NCI-H345 (cell line): Measurements from ENCODE around the gene TICAM2.
"Not testable (repeated sequence)": the region's sequence is repeated elsewhere in the genome, so short reads cannot be mapped to it uniquely, and the experiment has no call there.

Experiments used
- DNase-seq: peaks from one replicate; lab custom pipeline; 2025; lab: John Stamatoyannopoulos, UW

TICAM2 gene, protein sequence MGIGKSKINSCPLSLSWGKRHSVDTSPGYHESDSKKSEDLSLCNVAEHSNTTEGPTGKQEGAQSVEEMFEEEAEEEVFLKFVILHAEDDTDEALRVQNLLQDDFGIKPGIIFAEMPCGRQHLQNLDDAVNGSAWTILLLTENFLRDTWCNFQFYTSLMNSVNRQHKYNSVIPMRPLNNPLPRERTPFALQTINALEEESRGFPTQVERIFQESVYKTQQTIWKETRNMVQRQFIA

DNA sequence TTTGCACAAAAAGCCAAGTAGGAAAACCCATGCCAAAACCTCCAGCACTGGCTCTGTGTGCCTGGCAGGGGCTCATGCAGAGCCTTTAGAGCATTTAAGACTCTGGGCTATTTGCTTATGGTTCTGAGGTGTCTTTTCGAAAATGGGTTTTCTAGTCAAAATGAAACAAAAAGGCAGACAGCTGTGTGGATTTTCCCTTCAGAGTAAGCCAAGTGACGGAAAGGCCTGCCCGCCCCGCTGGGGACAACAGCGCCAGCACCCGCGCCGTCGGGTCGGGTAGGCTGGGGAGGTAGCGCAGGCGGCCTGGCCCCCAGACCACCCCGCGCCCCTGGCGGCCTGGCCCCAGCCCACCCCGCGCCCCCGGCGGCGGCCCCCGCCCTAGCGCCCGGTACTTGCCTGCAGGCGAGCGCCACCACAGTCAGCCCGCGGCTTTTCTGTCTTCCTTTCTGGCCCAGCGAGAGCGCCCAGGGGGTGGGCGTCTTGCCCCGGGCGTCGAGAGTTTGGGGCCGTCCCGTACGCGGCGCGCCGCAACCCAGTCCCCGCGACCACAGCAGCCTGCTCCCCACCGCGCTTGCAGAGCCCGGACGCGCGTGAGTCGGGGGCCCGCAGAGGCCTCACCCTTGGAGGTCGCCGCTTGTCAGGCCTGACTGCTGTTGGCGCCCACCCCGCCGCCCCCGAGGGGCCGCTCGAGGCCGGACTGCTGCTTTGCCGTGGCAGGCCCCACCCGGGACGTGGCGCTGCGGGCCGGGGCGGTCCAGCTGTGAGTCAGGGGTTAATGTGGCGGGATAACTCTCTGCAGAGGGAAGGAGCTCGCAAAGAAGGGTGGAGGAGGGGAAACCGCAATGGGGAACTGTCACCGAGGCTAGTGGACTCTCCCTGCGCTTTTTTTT is at the start of gene TICAM2:
Gene TICAM2, minus strand, starts transcription at position 779 of the 890 bp plus-strand sequence. CDS start 21,223 bp downstream, outside the sequence.
- peak; percentile 4 for DNase-seq

DNA sequence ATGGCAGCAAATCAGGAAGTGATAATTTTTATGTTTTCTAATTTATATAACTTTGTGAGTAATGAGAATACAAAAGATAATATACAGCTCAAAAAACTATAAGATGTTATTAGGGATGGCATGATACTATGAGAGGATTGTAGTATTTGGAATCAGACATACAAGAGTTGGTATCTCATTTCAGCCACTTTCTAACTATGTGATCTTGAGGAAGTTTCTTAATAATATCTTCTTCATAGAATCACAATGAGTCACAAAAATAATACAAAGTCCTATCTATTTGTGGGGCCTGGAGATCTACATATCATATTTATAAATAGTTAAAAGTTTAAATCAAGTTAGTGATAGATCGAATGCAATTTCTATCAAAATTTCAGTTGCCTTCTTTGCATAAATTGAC is 47.3 kb upstream of the TICAM2 start:
- no peak for DNase-seq

DNA sequence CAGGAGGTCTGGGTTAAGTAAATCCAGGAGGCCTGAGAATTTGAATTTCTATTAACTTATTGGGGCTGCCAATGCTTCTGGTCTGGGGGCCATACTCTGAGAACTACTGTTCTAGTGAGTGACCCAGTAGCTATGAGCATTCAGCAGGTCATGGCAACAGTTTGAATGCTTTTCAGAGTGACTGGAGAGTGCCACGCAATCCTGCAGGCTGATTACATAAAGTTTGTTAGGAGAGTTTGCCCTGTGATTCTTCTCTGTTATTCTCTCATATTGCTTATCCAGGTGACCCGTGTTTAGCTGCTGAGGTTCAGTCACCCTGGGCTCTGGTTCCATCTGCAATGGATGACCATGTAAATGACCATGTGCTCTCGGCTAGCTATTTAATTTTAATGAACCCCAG is 45.8 kb upstream of the TICAM2 start:
- no peak for DNase-seq

DNA sequence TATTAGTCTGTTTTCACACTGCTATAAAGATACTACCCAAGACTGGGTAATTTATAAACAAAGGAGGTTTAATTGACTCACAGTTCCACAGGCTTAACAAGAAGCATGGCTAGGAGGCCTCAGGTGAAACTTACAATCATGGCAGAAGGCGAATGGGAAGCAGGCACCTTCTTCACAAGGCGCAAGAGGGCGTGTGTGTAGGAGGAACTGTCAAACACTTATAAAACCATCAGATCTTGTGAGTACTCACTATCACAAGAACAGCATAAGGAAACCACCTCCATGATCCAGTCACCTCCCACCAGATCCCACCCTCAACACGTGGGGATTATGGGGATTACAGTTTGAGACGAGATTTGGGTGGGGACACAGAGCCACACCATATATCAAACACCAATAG is 43.1 kb upstream of the TICAM2 start:
- DNase-seq: not testable (repeated sequence)

DNA sequence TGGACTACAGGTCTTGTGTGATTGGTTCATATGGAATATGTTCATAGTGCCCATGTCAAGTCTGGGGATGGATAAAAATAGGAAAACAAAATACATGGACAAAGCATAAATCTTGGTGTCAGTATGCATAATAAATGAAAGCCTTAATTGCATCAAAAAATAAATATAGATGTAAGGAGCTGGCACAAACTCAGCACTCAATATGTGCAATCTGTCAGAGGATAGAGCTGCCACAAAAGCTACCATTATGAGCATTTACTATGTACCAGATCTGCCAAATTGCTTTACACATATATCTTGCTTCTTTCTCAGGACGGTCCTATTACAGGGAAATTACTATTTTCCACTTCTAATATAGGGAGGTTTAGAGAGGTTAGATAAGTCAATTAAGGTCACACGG is 41.8 kb upstream of the TICAM2 start:
- DNase-seq: no peak

DNA sequence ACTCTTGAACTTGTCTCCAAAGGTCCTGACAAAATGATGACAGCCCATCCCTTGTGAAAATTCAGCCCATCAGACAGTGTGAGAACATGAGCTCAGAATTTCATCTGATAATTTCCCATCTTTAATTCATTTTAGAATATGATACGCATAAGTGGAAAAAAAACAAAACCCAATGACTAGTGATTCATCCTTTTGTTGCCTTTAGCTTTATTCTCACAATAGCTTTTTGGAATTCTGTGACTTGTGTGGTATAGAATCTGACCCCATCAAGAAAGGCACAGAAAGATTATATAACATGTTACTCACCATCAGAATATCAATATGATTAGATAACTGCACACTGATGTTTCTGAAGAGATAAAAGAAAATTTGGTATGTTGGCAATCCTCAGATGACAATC is 39.7 kb upstream of the TICAM2 start:
- no peak for DNase-seq

DNA sequence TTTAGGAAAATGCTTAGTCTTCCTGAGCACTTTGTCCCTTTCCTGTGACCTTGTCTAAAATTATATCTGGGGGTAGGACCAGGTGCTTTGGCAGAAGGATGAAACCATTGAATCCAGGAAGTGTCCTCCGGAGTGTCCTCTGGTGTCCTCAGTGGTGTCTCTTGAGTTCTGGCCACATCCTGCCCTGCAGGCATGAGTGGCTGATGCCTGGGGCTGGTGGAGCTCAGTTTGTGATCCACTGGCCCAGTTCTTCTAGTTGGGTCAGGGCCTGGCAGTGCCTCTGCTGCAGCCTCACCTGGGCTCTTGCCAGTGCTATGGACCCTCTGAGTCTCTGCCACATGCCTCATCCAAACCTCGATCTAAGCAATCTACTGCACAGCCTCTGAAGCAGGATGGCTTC is 38.0 kb upstream of the TICAM2 start:
- no peak for DNase-seq

DNA sequence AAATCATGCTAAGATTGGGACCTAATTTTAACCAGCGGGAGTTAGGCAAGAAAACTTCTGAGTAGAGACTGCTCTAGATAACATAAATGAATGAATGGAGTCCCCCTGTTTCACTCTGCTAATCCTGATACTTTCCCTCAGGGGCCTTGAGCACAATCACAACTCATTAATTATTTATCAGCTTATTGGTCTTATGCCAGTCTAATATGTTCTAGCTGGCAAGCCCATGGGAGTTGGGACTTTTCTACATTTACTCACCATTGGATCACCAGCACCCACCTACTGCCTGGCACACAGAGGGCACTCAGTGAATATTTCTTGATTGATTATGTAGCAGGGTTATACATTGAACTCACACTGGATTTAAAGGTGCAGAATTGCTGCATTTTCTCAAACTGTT is 37.1 kb upstream of the TICAM2 start:
- DNase-seq: no peak

DNA sequence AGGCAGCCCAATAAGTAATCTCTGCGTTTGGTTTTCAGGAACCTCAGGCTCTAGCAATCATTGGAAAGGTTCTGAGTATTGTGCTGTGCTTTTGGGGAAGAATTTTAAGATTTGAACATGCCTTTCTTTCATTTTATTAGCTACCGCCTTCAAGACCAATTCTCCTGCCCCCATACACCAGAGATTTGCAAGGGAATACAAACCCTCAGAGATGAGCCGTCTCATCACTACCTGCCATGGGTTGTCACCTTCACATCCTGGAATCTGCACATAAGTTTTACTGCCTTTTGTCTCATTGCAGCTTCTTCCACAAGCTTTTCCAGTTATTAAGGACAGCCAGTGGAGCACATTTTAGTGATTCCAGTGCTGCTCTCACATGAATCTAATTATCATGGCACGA is 35.2 kb upstream of the TICAM2 start:
- DNase-seq: no peak

DNA sequence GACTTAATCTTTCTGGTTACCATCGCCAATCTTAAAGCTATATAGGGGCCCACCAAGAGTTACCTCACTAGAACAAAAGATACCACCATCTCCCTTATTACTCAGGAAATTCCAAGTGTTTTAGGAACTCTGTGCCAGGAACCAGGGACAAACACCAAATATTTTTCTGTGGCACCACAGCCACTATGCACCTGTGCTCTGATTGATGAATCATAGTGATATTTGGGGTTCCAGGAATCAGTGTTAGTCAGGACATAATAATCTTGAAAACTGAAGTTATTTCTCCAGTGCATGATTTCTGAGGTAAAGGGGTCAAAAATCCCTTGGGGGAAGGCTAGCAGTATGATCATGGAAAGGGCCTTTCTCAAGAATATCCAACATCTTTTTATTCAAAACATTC is 33.7 kb upstream of the TICAM2 start:
- DNase-seq: no peak

DNA sequence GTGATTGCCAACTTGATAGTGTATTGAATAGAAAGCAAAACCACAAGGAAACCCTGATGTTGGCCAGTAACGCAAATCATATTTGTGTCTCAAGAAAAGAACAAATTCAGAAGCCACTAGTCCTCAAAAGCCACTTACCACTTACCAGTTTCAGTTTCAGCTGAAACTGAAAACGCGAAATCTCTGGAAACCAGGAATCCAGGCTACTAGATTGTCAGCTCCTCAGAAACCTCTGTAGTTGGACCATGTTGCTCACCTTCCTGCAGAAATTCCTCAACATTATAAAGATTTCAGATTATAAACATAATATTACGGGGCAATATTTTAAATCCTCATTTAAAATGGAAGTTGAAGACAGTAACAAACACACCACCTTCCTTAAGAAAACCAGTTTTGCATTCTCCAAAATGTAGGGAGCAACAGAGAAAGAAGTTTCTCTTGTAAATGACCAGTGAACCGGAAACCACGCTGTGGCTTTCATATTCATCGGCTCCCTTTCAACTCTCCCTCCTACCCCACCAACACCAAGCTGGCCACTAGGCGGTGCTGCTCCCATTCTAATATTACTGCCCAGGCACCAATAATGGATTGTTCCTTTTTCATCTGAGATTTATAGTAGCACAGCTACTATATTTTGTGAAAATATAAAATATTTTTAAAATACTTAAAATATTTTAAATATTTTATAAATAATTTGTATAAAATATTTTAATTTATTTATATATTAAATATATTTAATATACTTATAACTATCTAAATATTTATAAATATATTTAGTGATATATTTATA is 32.3 kb upstream of the TICAM2 start:
- DNase-seq: peak; percentile 68

DNA sequence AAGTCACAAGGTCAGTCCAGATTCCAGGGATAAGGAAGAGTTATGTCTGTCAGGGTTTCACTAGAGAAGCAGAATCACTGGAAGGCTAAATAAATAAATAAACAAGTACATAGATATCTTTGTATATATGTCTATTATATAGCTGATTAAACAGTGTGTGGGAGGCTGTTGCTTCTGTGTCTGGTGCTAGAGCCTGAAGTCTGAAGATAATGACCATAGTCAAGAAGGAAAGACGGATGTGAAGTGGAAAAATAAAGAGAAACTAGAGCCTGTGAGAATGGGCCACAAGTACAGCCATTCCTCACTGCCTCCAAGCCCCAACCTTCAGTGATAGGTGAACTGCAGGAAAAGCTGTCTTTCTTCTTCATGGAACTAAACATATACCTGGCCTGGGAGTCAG is 27.6 kb upstream of the TICAM2 start:
- DNase-seq: no peak

DNA sequence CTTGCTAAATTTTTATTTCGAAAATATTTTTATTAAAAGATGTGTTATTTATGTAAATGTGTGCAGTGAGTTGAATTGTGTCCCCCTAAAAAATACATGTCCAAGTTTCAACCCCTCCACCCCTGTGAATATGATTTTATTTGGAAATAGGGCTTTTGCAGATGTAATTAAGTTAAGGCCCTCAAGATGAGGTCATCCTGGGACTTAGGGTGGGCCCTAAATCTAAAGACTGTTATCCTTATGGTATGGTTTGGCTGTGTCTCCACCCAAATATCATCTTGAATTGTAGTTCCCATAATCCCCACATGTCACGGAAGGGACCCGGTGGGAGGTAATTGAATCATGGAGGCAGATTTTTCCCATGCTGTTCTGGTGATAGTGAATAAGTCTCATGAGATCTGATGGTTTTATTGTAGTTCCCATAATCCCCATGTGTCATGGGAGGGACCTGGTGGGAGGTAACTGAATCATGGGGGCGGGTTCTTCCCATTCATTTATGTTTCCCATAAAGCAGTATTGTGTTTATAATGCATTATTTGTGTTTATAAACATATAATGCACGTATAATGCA is 25.1 kb upstream of the TICAM2 start:
- no peak for DNase-seq

DNA sequence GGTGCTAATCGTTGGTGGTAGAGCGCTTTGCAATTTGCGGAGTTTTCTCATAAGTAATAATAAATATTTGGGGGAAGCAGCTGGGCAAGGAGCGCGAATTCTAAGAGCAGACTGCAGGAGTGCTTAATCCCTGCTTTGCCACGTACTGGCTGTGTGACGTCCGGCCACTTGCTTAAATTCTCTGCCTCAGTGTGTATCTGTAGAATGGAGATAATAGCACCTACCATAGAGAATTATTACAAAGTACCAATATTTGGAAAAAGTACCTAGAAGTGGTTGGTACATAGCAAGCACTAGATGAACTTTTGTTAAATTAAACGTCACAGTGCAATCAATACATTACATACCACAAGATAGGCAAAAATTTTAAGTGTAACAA is 24.2 kb upstream of the TICAM2 start:
- DNase-seq: no peak

DNA sequence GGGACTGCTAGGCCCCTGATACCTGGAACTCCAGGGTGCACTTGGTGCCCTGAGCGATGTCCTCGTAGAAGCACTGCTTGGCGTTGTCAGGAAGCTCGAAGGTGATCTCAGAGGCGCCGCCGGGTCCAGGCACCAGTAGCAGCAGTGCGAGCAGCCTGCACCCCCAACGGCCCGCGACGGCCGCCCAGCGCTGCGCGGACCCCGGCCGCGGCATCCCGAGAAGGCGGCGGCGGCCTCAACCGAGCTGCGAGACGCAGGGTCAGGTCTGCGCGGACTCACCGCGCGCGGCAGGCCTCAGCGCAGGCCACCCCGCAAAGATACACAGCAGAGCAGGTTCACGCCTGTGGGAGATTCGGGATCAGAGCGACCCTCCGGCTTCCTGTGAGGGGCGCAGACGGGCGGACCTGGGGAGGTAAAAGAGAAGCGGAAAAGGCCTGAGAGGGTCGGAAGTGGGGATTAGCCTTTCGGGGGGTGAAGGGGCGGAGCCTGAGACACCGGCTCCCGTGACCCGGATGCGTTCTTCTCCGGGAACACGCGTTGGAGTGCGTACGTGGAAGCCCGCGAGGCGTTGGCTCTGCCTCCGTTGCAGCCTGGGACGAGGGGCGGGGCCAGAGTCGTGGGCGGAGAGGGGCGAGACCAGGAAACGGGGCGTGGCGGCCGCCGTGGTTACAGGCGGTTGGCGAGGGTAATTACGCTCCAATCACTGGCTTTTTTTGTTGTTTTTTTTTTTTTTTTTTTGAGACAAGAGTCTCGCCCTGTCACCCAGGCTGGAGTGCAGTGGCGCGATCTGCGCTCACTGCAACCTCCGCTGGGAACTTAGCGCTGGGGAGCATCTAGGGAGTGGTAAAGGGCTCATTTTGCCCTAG is 23.5 kb upstream of the TICAM2 start, which contains the start of gene TMED7:
Gene TMED7, minus strand, starts transcription at position 458 of the 866 bp plus-strand sequence. Its CDS starts 244 bp downstream, at position 214.
- DNase-seq: peak; percentile 97

DNA sequence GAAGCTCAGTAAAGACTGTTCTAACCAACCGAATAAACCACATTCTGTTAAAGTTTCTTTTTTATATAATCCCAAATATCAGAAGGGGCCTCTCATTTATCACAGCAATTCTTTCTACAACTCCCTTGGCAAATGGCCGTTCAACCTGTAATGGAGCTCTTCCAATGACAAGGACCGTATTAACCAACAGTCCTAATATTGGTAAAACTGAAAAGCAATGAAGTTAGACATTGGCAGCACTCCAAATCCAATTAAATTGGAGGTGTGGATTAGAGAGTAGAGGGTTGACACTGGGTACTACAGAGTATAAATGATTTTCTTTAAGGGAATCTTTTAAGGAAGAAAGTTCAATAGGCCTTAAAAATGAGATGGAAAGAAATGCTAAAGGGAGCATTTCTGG is 22.7 kb upstream of the TICAM2 start:
- no peak for DNase-seq

DNA sequence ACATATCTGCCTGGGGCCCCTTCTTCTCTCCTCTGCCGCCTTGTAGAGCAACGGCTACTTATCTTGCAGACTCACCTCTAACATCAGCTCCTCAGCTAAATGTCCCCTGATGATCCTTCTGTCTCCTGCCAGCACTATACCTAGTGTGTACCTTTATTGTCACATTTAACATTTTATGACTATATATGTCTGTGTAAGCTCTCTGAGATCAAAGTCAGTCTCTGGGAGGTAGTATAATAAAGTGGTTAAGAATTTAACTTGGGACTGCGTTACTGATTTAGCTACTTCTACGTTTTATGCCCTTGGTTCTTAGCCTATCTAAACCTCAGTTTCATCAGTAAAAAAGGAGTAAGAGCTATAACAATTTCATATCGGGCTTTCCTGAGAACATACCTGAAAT is 21.4 kb upstream of the TICAM2 start:
- no peak for DNase-seq

DNA sequence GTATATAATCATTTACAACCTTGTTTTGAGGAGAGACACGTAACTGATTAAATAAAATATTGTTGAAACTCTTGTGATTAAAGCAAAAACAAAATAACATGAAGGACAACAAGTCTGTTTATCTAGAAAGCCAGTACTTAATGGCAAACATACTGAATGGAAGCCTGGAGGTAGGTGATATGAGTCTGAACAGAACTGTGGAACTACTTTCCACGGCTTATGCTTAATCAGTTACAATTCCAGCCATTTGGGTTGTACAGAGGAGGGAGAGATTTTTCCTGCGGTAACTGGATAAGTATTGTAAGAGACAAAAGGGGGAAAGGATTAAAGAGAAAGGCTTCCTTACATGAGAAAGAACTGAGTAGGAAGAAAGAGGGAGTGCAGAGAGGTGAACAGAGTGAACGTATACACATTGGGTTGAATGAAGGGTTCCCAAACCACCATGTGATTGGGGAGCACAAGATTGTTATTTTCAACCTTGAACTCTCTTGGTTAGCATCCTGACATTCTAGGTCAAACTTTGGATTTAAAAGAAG is 19.2 kb upstream of the TICAM2 start:
- DNase-seq: no peak

DNA sequence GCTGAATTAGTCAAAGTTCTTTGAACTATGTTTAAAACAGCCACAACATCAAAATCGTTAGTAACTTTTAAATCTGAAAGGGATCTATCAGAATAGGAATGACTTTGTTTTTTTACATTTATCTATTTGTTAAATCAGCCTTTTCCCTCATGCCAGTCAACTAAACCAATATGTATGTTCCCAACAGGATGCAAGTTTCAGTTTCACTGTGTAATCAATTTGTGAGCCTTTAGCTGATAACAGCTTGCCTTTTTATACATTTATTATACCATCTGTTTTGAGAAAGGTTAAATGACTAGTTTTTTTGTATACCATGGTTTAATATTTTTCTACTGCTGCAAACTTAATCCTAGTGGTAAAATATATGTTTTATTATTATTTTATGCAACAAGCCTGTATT is 14.6 kb upstream of the TICAM2 start:
- no peak for DNase-seq

DNA sequence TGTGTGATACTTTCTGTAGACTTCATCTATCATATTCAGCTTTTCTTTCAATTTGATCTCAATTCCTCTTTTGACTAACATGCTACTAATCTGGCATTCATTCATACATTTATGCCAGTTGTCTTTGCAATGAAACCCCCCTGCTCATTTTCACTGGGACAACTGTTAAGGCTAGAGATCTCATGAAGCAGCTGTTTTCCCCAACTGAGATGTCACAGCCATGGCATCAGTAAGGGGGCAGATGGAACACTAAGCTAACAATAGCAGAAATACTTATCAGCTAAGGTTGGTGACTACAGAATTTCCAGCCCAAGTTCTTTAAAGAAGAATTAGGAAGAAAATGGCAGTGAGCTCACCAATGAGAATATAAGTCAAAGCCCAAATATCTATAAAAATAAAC is 14.2 kb upstream of the TICAM2 start:
- no peak for DNase-seq

DNA sequence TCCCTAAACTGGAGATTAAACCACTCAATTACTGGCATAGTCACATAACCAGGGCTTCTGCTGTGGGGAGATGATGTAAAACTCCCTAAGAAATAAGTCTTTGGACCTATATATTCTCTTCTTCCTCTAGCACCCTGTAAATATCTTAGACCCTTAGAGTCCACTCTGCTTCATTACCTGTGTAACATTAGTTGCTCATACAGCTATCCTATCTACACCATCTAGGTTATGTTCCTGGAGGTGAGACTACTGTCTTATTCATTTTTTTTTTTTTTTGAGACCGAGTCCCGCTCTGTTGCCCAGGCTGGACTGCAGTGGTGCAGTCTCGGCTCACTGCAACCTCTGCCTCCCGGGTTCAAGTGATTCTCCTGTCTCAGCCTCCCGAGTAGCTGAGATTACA is 9.6 kb upstream of the TICAM2 start:
- no peak for DNase-seq
